NCI-H82 treated with DMSO at 0.1 percent for 48 hours (cell line): ENCODE measurements around the gene RFPL1.
"Not testable (repeated sequence)": the region's sequence is repeated elsewhere in the genome, so short reads cannot be mapped to it uniquely, and the experiment has no call there.

Source experiments
- DNase-seq: peaks from one replicate; lab custom pipeline; 2025; ENCODE audit not compliant: unreplicated experiment; lab: John Stamatoyannopoulos, UW

Gene RFPL1

DNA sequence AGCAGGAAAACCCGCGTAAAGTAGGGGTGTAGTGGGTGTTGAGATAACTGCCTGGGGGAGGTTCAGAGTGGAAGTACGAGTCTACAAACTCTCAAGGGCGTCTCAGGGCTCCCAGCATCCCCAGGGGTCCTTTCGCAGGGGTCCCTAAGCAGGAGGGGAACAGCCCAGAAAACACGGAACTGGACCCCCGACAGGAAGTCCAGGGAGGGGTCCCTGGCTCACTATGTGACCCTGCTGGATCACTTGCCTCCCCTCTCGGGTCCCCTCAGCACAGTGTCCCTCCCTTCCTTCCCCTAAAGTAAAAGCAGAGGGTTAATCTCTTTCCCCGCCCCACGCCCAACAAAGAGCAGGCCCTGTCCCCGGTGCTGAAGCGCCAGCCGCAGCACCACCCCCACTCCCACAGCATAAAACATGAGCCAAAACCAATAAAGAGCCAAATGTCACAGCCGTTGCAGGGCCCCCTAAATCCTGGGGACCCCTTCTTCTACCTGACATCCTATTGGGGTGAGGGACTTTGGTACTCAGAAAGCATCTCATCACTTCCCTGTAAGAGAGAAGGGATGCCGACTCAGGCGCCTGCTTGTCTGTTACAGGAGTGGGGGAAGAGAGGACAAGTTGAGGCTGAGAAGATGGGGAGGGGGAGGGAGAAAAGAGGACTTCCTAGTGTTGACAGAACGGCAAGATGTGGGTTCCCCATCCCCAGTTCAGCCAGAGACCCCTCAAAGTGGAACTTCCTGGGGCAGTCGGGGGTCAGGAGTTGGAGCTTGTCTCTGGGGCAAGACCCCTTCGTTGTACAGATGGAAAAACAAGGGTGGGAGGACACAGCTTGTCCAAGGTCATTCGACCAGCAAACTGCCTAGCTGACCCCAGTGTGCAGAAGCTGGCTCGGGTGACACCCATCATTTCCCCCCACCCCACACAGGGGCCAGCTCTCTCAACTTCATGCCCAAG is 40.2 kb downstream of the RFPL1 start:
- DNase-seq: no peak

DNA sequence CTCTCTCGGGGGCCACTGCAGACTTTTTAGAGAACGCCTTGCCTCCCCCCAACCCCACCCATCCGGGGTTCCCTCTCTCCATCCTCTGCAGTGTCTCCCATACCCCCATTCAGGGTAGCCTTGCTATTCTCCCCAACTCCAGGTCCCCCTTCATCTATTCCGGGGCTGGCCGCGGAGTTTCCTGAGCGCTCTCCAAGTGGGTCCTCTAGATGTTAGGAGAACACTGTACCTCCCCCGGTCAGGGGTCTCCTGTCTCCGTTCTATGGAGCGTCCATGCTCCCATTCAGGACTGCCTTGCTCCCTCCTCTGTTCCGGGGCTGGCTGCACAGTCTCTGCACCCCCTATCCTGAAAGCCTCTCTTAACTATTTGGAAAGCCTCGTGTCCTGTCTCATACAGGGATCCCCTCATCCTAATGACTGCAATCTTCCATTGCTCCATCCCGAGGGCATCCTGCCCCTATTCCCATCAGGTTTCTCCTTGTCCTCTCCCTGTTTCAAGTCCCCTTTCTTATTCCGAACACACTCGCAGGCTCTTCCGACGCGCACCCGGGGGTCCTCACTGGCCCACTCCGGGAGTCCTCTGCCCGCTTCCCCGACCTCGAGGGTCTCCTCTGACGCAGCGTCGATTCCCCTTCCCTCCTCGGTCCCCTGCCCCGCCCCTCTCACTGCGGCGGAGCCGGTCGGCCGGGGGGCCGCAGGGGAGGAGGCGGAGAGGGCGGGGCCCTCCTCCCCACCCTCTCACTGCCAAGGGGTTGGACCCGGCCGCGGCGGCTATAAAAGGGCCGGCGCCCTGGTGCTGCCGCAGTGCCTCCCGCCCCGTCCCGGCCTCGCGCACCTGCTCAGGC is 41.3 kb downstream of the RFPL1 start, which contains the start of gene NEFH:
Gene NEFH (plus strand): TSS at position 802 of the 845 bp plus-strand sequence. CDS start 45 bp downstream, outside the sequence.
- DNase-seq: peak; percentile 8

DNA sequence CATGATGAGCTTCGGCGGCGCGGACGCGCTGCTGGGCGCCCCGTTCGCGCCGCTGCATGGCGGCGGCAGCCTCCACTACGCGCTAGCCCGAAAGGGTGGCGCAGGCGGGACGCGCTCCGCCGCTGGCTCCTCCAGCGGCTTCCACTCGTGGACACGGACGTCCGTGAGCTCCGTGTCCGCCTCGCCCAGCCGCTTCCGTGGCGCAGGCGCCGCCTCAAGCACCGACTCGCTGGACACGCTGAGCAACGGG is 41.8 kb downstream of the RFPL1 start:
- no peak for DNase-seq

DNA sequence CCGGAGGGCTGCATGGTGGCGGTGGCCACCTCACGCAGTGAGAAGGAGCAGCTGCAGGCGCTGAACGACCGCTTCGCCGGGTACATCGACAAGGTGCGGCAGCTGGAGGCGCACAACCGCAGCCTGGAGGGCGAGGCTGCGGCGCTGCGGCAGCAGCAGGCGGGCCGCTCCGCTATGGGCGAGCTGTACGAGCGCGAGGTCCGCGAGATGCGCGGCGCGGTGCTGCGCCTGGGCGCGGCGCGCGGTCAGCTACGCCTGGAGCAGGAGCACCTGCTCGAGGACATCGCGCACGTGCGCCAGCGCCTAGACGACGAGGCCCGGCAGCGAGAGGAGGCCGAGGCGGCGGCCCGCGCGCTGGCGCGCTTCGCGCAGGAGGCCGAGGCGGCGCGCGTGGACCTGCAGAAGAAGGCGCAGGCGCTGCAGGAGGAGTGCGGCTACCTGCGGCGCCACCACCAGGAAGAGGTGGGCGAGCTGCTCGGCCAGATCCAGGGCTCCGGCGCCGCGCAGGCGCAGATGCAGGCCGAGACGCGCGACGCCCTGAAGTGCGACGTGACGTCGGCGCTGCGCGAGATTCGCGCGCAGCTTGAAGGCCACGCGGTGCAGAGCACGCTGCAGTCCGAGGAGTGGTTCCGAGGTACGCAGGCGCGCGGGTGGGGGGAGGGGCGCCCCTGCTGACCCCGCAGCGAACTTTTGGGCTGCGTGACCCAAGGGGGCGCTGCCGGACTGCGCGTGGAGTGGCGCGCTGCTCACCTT is 42.3 kb downstream of the RFPL1 start:
- no peak for DNase-seq

DNA sequence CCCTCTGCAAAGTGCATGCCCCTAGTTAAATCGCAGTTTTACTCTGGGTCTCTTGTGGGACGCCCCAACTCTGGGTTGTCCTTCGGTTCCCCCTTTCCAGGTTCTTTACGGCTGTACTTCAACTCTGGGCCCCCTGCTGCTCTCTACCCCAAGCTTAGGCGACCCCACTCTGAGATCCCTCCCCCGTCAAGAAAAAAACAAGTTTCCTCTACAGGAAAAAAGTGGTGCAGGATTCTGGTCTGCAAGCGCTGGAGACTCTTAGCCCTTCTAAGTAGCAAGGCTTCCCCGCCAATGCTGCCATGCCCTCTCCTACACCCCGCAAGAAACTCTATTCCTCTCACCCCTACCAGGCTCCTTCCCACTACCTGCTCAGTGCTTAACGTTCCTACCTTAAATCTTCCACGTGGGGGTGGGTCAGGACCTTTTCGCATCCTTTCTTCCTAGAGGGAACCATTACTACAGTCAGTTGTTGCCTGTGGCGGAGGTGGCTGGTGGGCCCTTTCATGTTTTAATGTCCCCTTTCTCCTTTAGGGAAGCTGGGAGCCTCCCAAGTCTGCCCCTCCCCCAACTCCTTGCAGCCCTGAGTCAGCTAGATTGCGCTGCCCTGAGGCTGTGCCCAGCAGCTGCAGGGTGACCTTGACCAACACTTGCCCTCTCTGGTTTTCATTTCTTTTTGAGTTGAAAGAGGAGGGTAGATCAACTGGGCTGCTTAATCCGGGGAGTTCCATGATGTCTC is 43.0 kb downstream of the RFPL1 start:
- no peak for DNase-seq

DNA sequence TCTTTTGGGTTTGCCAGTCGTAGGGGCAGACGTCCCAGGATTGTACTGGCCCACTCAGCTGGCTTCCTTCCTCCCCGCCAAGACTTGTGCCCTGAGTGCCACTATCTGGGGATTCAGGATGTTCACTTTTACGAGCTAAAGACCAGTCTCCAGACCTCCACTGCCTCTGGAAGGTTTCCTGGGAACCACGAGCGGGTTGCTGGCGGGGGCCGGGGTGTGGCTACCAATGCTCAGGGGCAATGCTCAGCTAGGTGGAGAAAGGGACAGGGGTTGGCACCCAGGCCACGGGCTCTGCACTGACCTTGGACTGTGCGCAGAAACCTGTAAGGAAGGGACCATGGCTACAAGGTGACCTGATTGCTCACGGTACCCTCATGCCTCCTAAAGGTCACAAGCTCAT is 43.9 kb downstream of the RFPL1 start:
- DNase-seq: no peak

DNA sequence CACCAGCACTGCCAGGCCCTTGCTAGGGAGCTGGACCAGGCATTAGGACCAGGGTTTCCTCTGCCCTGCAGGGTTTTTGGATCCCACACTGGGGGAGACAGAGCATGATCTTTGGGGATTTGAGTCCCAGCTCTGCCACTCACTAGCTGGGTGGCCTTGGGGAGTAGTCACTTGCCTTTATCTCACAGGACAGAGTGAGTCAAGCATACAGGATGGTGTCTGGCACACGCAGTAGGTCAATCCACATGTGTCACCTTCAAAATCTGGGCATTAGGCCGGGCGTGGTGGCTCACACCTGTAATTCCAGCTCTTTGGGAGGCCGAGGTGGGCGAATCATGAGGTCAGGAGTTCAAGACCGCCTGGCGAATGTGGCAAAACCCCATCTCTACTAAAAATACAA is 44.3 kb downstream of the RFPL1 start:
- DNase-seq: no peak

DNA sequence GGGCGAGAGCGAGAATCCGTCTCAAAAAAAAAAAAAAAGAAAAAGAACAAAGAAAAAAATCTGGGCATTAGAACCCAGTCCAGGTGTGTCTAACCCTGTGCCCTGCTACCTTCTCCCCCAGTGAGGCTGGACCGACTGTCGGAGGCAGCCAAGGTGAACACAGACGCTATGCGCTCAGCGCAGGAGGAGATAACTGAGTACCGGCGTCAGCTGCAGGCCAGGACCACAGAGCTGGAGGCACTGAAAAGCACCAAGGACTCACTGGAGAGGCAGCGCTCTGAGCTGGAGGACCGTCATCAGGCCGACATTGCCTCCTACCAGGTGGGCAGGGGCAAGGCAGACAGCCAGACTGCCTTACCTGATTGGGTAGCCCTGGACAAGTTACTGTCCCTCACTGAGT is 44.9 kb downstream of the RFPL1 start:
- no peak for DNase-seq

DNA sequence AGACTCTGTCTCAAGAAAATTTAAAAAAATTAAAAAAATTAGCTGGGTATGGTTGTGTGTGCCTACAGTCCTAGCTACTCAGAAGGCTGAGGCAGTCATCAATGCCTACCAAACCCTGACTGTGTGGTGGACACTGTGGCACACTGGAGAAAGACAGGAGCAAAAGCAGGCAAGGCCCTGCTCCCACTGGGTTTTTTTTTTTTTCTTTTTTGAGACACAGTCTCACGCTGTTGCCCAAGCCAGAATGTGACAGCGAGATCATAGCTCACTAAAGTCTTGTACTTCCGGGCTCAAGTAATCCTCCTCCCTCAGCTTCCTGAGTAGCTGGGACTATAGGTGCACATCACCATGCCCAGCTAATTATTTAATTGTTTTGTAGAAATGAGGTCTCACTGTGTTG is 46.3 kb downstream of the RFPL1 start:
- no peak for DNase-seq

DNA sequence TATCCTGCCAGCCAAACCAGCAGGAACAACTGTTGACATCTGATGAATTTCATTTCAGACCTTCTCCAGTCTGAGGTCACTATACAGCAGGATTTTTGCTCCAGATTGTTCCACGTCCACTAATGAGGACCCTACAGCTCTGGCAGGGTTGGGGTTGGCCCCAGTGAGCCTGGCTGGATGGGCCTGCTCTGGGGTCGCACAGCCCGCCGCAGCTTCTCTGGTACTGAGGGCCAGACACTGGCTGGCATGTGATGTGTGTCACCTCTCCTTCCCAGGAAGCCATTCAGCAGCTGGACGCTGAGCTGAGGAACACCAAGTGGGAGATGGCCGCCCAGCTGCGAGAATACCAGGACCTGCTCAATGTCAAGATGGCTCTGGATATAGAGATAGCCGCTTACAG is 47.1 kb downstream of the RFPL1 start:
- no peak for DNase-seq

DNA sequence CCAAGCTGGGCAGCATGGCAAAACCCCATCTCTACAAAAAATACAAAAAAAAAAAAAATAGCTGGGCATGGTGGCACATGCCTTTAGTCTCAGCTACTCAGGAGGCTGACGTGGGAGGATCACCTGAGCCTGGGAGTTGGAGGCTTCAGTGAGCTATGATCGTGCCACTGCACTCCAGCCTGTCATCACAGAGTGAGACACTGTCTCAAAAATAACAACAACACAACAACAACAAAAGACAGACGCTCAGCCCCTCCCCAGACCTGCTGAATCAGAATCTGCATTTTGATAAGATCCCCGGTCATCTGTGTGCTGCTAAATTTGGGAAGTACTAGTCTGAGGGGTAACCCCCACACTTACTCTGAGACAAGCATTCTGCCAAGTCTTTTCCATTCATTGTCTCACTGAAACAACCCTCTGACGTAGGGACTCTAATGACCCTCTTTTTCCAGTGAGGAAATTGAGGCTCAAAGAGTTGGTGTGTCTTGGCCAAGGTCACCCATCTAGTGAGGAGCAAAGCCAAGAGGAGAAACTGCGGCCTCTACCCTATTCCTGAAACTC is 49.1 kb downstream of the RFPL1 start:
- no peak for DNase-seq

DNA sequence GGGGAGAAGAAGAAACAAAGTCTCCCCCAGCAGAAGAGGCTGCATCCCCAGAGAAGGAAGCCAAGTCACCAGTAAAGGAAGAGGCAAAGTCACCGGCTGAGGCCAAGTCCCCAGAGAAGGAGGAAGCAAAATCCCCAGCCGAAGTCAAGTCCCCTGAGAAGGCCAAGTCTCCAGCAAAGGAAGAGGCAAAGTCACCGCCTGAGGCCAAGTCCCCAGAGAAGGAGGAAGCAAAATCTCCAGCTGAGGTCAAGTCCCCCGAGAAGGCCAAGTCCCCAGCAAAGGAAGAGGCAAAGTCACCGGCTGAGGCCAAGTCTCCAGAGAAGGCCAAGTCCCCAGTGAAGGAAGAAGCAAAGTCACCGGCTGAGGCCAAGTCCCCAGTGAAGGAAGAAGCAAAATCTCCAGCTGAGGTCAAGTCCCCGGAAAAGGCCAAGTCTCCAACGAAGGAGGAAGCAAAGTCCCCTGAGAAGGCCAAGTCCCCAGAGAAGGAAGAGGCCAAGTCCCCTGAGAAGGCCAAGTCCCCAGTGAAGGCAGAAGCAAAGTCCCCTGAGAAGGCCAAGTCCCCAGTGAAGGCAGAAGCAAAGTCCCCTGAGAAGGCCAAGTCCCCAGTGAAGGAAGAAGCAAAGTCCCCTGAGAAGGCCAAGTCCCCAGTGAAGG is 50.9 kb downstream of the RFPL1 start:
- DNase-seq: not testable (repeated sequence)

DNA sequence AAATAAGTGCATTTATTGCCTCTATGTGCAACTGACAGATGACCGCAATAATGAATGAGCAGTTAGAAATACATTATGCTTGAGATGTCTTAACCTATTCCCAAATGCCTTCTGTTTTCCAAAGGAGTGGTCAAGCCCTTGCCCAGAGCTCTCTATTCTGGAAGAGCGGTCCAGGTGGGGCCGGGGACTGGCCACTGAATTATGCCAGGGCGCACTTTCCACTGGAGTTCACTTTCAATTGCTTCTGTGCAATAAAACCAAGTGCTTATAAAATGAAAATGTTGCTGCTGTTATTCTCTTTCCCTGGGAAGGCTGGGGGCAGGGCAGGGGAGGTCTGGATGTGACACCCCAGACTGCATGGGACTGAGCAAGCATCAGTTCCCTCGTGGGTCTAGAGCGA is 52.6 kb downstream of the RFPL1 start:
- no peak for DNase-seq
